Measurements from ENCODE around the gene SUOX. TPM values are rescaled to one million over a fixed set of nuclear protein-coding genes. Genes with fewer than 3 reads are reported as not detected.
A peak's percentile ranks its signal among the peaks of the same experiment; 100 is the strongest.

The SUOX gene
- 29.7 TPM for total RNA-seq
- long read RNA-seq, transcript SUOX-201 (5 exons, 2,364 nt), result major isoform, 47 of 103 reads
- long read RNA-seq, transcript SUOX-204 (6 exons, 2,394 nt), result minor isoform, 17 of 103 reads
- long read RNA-seq, transcript SUOX-215 (5 exons, 543 nt), result minor isoform, 6 of 103 reads
- long read RNA-seq, transcript SUOX-202 (4 exons, 2,306 nt), result minor isoform, 18 of 103 reads
- long read RNA-seq, partial matches to known transcripts, result 6 of 103 reads
- long read RNA-seq, other reads (novel, unspliced or antisense), result 8 of 103 reads

DNA sequence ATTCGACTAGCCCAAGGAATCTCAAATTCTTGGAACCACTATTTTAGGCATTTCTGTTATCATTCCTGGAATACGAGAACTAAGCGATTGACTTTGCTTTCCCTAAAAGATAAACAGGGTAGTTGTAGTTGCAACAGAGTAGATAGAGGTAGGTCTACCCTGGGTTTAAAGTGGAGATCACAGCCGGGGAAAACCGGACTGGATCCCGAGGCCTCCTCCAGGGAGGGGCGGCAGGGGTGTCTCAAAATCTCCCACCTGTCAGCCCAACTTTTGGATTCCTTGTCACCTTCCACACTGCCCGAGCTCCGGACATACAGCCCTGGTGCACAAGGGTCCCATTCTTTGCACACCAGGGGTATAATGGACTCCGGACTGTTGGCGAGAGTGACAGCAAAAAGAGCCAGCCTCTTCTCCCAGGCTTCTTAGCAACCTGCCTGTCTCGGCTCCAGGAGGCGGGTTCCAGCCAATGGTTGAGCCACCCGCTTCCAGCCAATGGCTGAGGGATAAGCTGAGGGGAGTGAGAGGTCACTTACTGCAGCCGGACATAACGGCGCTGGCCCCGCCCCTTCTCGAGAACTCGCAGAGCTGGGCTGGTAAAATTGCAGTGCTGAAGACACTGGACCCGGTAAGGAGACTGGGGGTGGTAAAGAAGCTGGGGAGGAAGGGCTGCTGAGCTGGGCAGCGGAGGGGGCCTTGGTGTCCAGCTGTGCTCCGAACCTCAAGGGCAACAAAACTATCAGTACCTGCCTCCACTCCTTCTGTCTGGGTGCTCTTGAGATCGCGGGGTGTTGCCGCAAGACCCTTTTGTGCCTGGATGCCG lies at the start of gene SUOX:
SUOX (plus strand) TSS at position 562 of the 820 bp plus-strand sequence. CDS start 4,946 bp downstream, outside the sequence.
- peak; percentile 98 for DNase-seq
- intact Hi-C loops (cut with DNase I), result loop anchor here (5.0 kb wide), 1 partner anchor 45 kb away; the partner anchor contains the start of gene RPS26
- peak; percentile 99 for ATAC-seq (ENCODE audit: poor library complexity)

DNA sequence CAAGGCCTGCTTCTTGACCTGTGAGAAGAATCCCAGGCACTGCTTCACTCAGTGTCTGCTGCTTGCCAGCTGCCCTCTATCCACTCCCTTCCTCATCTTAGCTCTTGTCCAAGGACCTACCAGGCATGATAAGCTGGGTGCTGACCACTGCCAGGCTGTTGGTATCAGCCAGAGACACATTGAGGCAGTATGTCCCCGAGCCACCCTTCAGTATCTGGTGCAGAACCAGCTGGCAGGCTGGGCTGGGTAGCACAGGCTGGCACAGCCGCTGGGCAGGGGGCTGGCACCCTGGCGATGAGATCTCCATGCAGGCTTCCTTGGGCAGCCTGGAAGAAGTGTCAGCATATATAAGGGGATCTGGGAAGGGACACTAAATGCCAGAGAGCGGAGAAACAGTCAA lies 41.7 kb upstream of the SUOX start:
- intact Hi-C loops (cut with DNase I), result no loop called here
- ATAC-seq (ENCODE audit: poor library complexity), result no peak
- DNase-seq, result no peak

DNA sequence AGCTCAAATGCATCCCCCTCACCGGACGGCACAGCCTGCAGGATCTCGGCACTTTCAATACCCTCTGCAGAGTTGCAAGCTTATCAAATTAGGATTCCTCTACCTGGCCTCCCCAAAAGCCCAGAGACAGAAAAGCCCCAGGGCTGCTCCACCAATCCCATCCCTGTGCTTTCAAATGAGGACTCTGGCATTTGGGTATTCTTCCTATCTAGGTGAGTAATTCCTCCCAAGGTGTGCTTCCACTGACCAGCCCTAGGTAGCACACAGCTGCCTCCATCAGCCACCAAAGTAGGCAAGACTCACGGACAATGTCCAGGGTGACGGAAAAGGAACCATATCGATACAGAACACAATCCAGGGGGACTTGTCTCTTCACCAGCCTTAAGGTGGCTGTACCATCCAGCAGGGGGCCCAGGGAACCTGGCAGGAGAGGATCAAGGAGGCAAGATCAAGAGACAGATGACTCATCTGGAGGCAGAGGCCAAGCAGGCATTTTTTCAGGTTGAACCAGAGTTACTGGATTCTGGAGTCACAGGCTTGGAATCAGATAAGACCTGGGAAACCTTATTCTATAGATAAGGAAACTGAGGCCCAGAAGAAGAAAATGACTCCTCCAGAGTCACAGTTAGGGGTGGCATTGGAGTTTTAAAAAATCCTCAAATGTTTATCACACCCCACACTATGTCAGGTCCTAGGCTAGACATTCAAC lies 41.1 kb upstream of the SUOX start:
- intact Hi-C loops (cut with DNase I), result no loop called here
- ATAC-seq (ENCODE audit: poor library complexity) (peak; percentile 22), DNase-seq (no peak)

DNA sequence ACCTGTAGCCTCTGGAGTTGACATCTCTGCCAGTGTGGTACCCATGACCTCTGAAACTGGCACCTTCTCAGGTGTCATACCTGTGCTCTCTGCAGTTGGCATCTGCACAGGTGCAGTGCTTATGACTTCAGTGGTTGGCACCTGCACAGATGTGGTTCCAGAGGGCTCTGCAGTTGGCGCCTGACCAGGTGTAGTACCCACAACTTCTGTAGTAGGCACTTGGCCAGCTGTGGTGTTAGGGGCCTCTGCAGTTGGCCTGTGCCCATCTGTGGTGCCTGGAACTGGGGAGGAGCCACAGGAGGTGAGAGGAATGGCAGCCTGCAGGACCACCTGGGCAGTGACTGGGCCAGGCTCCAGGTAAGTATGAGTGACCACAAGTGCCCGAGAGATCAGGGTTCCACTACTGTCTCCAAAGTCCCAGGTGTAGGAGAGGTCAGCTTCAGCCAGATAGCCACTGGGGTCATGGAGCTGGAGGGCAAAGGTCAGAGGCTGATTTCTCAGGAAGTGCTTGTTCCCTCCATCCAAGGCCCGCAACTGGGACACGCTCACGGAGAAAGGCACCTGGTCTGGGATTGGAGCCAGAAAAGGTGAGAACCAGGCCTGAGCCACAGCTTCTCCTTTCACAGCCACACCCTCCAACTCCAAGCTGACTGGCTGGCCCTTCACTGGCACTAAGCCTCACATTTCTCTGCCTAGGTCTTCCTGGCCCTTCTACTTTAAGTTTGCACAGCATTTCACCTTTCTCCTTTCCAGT lies 39.8 kb upstream of the SUOX start:
- ATAC-seq (ENCODE audit: poor library complexity) (no peak), DNase-seq (no peak)
- intact Hi-C loops (cut with DNase I), result no loop called here

DNA sequence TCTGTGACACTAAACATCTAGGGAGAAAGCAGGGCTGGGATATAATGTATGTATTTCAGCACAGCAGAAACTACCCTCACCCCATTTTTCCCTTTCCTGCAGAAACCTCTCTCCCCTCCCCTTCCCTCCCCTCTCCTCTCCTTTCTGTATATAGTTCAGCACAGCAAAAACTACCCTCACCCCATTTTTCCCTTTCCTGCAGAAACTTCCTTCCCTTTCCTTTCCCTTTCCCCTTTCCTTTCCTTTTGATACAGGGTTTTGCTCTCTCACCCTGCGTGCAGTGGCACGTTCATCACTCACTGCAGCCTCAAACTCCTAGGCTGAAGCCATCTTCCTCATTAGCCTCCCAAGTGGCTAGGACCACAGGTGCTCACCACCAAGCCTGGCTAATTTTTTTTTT lies 33.3 kb upstream of the SUOX start:
- intact Hi-C loops (cut with DNase I), result no loop called here
- DNase-seq (no peak), ATAC-seq (ENCODE audit: poor library complexity) (no peak)

DNA sequence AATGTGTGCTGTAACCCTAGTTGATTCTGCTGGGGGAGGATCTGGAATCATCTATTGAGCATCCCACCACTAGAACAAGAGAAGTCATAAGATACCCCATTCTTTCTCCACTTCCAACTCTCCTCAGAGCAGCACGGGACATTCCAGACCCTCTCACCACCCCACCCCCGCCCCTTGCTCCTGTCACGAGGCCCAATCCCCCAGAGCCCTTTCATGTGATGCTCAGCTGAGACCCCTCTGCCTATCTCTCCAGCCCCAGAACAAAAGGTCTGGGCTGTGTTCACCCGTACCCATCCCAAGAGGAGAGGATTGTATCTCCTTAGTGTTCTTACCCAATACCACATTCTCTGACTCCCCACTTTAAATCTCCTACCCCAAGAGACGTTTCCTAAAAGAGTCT lies 31.8 kb upstream of the SUOX start:
- ATAC-seq (ENCODE audit: poor library complexity) (no peak), DNase-seq (no peak)
- intact Hi-C loops (cut with DNase I), result no loop called here

DNA sequence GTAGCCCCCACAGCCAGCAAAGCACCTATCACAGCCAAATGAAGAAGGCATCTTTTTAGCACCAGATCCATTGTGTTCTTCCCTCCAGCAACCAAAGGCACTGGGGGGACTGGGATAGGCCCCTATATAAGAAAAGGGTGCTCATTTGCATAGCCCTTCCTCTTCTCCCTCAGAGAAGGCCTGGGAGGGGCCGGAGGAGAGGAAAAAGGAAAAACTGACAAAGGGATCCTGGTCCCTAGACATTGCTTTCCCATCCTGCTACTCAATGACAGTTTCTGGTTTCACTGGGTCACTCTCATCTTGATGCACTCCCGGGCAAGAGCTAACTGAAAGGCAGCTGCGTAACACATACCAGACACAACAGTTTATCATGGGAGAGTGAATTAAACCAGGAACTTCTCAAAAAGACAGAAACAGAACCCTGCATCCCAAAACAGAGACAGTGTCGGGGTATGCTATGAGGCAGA lies 31.1 kb upstream of the SUOX start, which contains the start of gene PMEL:
PMEL (minus strand) TSS at position 102 of the 467 bp plus-strand sequence; CDS start at position 71, 31 bp downstream.
- no peak for DNase-seq
- ATAC-seq (ENCODE audit: poor library complexity), result peak; percentile 11
- intact Hi-C loops (cut with DNase I), result no loop called here

DNA sequence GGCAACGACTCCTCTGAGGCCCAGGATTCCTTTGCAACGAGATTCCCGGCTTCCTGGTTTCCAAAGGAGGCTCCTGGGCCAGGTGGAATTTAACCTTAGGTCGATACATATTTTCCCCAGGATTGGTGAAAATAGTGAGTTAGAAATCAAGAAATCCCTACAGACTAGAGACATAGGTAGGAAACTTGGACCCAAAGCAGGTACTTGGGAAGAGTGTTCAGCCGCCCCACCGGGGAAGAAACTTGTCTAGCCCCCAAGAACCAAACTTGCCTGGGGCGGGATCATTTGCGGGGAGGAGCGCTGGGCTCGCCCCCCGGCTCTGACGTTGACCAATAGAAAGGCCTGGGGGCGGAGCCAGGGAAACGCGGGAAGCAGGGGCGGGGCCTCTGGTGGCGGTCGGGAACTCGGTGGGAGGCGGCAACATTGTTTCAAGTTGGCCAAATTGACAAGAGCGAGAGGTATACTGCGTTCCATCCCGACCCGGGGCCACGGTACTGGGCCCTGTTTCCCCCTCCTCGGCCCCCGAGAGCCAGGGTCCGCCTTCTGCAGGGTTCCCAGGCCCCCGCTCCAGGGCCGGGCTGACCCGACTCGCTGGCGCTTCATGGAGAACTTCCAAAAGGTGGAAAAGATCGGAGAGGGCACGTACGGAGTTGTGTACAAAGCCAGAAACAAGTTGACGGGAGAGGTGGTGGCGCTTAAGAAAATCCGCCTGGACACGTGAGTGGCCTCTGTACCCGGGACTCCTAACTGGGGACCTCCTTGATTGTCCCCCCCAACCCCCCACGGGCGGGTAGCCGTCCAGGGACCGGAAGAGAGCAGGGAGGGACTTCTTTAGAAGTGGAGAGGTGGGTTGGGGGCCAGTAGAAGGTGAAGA lies 30.4 kb upstream of the SUOX start, which contains the start of gene CDK2:
CDK2 (plus strand) TSS at position 423 of the 874 bp plus-strand sequence; CDS start at position 602, 179 bp downstream.
- DNase-seq (peak; percentile 96), ATAC-seq (ENCODE audit: poor library complexity) (peak; percentile 98)
- intact Hi-C loops (cut with DNase I), result no loop called here

DNA sequence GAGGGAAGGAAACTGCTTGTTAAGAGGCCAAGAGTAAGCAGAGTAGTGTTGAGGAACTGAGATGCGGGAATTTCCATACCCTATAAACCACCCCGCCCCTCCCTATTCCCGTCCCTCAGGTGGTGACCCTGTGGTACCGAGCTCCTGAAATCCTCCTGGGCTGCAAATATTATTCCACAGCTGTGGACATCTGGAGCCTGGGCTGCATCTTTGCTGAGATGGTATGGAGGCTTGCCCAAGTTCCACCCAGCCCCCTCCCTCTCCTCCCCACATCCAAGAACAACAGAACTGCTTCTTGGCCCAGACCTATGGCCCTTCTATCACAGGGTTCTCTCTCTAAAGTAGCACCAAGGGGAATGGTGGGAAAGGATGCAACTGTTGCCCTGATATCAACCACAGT lies 27.7 kb upstream of the SUOX start:
- no peak for DNase-seq
- no peak for ATAC-seq (ENCODE audit: poor library complexity)
- intact Hi-C loops (cut with DNase I), result no loop called here

DNA sequence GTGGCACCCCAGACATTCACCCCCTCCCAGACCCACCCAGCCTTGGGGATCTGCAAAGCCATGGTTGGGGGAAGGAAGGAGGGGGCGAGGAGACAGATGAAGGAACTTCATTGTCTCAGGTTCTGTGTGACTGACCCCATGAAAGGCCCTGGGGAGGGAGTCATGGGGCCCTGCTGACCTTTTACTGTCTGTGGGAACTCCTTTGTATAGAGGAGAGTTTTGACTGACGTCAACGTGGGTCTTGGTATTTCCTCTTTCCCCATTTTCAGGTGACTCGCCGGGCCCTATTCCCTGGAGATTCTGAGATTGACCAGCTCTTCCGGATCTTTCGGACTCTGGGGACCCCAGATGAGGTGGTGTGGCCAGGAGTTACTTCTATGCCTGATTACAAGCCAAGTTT lies 26.3 kb upstream of the SUOX start:
- intact Hi-C loops (cut with DNase I), result no loop called here
- ATAC-seq (ENCODE audit: poor library complexity) (no peak), DNase-seq (no peak)

DNA sequence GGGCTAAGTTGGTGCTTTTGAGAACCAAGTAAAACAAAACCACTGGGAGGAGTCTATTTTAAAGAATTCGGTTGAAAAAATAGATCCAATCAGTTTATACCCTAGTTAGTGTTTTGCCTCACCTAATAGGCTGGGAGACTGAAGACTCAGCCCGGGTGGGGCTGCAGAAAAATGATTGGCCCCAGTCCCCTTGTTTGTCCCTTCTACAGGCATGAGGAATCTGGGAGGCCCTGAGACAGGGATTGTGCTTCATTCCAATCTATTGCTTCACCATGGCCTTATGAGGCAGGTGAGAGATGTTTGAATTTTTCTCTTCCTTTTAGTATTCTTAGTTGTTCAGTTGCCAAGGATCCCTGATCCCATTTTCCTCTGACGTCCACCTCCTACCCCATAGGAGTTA lies 25.0 kb upstream of the SUOX start:
- no peak for DNase-seq
- no peak for ATAC-seq (ENCODE audit: poor library complexity)
- intact Hi-C loops (cut with DNase I), result no loop called here

DNA sequence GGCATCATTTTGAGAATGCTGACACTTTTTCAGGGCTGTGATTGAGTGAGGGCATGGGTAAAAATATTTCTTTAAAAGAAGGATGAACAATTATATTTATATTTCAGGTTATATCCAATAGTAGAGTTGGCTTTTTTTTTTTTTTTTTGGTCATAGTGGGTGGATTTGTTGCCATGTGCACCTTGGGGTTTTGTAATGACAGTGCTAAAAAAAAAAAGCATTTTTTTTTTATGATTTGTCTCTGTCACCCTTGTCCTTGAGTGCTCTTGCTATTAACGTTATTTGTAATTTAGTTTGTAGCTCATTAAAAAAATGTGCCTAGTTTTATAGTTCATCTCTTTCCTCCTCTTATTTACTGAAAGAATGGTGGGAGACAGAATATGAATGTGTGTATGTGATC lies 24.6 kb upstream of the SUOX start:
- ATAC-seq (ENCODE audit: poor library complexity), result no peak
- intact Hi-C loops (cut with DNase I), result no loop called here
- DNase-seq, result no peak

DNA sequence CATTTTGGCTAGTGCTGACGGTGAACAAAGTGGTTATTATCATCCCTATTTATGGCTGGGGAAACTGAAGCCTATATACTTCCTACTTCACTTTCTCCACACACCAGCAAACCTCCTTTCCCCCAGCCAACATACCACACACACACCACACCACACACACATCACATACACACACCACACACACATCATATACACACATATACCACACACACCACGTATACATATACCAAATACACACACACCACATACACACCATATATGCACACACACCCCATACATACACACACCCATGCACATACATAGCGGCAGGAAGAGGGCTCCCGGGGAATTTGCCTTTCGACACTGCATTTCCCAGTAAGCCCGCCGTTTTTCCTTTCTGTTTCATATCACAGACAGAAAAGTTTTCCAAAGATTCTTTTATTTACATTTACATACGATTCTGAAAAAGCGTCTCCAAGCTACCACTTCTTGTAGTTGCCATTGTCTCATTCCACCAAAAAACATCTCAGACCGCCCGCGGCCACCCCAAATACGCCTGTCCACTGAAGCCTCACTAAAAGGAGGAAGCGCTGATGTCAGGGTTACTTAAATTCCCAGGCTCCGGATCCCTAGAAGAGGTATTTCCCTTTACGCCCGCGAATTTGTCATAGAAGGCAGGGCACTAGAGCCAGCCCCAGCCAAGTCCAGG lies 24.0 kb upstream of the SUOX start:
- ATAC-seq (ENCODE audit: poor library complexity), result no peak
- DNase-seq, result no peak
- intact Hi-C loops (cut with DNase I), result no loop called here

DNA sequence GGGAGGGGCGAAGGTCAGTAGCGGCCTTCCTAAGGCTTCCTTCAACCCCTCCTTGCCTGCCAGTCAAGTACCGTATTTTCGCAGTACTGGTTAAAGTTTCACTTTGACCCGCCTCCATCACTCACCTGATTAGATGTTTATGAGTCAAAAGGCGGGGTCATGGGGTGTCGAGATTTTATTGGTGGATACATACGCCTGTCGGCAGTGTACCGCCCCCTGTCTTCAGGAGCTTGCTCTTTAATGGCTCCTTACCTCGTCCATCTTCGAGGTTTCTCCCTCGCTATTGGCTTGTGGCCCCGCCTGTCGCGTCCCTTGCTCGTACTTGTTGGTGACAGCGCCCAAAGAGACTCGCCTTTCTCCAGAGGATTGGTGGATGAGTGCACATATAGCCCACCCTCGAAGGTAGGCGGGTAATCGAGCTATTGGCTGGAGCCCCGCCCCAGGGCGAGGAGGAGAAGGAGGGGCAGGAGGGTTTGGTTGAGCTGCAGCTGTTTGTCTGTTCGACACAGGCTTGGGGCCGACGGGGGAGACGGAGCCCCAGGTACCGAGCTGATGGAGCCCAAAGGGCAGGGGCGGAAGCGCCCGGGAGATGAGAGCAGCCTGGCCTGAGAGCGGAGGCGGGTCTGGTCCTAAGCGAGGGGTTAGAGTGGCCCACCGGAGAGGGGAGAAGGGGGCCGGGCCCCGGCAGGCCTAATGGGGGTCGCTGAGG lies 23.3 kb upstream of the SUOX start, which contains the start of gene RAB5B:
RAB5B (plus strand) TSS at position 480 of the 709 bp plus-strand sequence. CDS start 12,883 bp downstream, outside the sequence.
- intact Hi-C loops (cut with DNase I), result no loop called here
- DNase-seq (peak; percentile 100), ATAC-seq (ENCODE audit: poor library complexity) (peak; percentile 93)

DNA sequence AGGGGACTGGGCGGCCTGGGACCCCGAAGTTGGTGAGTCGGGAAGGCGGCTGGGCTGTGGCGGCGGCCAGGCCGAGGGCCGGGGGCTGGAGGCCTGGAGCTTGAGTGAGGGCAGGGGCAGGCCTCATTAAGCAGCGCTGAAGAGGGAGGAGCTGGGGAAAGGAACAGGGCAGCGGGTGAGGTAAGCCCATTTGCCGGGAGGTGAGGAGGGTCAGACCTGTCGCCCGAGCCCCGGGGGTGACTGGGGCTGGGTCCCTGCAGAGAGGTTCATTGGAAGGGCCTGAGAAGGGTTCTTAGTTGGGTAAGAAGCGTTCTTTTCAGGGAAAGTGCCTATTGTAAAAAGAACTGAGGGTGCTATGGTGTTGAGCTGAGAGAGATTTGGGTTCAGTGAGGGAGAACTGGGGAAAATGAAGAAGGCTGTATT lies 22.8 kb upstream of the SUOX start:
- no peak for DNase-seq
- peak; percentile 63 for ATAC-seq (ENCODE audit: poor library complexity)
- intact Hi-C loops (cut with DNase I), result no loop called here

DNA sequence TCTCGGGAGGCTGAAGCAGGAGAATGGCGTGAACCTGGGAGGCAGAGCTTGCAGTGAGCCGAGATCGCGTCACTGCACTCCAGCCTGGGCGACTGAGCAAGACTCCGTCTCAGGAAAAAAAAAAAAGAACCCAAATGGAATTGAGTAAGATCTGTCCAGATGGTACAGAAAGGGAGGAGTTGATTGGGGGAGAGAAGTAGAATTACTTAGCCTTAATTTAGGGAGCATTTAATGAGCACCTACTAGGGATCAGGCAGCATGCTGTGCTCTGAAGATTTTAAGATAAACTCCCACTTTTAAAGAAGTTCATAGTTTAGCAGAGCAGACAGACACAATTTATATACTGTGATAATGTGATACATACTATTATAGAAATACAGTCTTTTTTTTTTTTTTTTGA lies 18.7 kb upstream of the SUOX start:
- DNase-seq, result no peak
- ATAC-seq (ENCODE audit: poor library complexity), result no peak
- intact Hi-C loops (cut with DNase I), result no loop called here

All from Right ventricle myocardium superior (tissue), 1 donor.